Measurements from ENCODE around the gene ZNF598.

ZNF598 gene

GRCh38 chr16:2001456-2002355 lies 7.9 kb downstream of the ZNF598 start:
- Histone ChIP-seq H4K20me1 (ENCODE audit: insufficient read depth) (peaks cover 3% of the 10 kb centered on the region; the same call in 1 of the 2 replicates), H3K9ac (no peak overlapping the region), H3K4me1 (ENCODE audit: low read depth, poor library complexity, severe bottlenecking) (no peaks in the 10 kb centered on the region), H3K27me3 (ENCODE audit: insufficient read depth, low read depth) (no peaks in the 10 kb centered on the region), H3K27ac (no peak overlapping the region), H3K4me2 (no peak overlapping the region), H3K4me3 (IDR thresholded peaks at IDR 0.05; ENCODE audit: insufficient read depth, low read depth, low read length) (no peak overlapping the region), H2AFZ (ENCODE audit: low read depth) (no peak overlapping the region), H3K79me2 (ENCODE audit: insufficient read depth, low read depth) (peaks cover 29% of the 10 kb centered on the region), H3K36me3 (ENCODE audit: insufficient read depth) (no peaks in the 10 kb centered on the region)
- no peak for TF ChIP-seq CTCF (conservative IDR thresholded peaks at IDR 0.05; ENCODE audit: low read depth, low read length)

GRCh38 chr16:2001035-2001434 lies 8.6 kb downstream of the ZNF598 start:
- Histone ChIP-seq H3K4me1 (ENCODE audit: low read depth, poor library complexity, severe bottlenecking) (no peaks in the 10 kb centered on the region), H3K4me2 (no peak overlapping the region), H4K20me1 (ENCODE audit: insufficient read depth) (peaks cover 3% of the 10 kb centered on the region; the same call in 1 of the 2 replicates), H3K4me3 (IDR thresholded peaks at IDR 0.05; ENCODE audit: insufficient read depth, low read depth, low read length) (no peak overlapping the region), H2AFZ (ENCODE audit: low read depth) (no peak overlapping the region), H3K27ac (no peak overlapping the region), H3K79me2 (ENCODE audit: insufficient read depth, low read depth) (peaks cover 23% of the 10 kb centered on the region), H3K36me3 (ENCODE audit: insufficient read depth) (no peaks in the 10 kb centered on the region), H3K9ac (no peak overlapping the region), H3K27me3 (ENCODE audit: insufficient read depth, low read depth) (no peaks in the 10 kb centered on the region)
- TF ChIP-seq CTCF (conservative IDR thresholded peaks at IDR 0.05; ENCODE audit: low read depth, low read length) = no peak

GRCh38 chr16:1999866-2000514 lies 9.6 kb downstream of the ZNF598 start:
- Histone ChIP-seq H3K79me2 (ENCODE audit: insufficient read depth, low read depth) (peaks cover 13% of the 10 kb centered on the region; the same call in 1 of the 2 replicates), H3K9ac (no peak overlapping the region), H3K36me3 (ENCODE audit: insufficient read depth) (no peaks in the 10 kb centered on the region), H2AFZ (ENCODE audit: low read depth) (no peak overlapping the region), H3K4me2 (no peak overlapping the region), H3K27ac (no peak overlapping the region), H3K27me3 (ENCODE audit: insufficient read depth, low read depth) (no peaks in the 10 kb centered on the region), H3K4me3 (IDR thresholded peaks at IDR 0.05; ENCODE audit: insufficient read depth, low read depth, low read length) (no peak overlapping the region), H3K4me1 (ENCODE audit: low read depth, poor library complexity, severe bottlenecking) (peaks cover 3% of the 10 kb centered on the region), H4K20me1 (ENCODE audit: insufficient read depth) (no peaks in the 10 kb centered on the region)
- no peak for TF ChIP-seq CTCF (conservative IDR thresholded peaks at IDR 0.05; ENCODE audit: low read depth, low read length)

- no peak overlapping the region for H3K27ac ChIP-seq
- H3K4me3 ChIP-seq (IDR thresholded peaks at IDR 0.05; ENCODE audit: insufficient read depth, low read depth, low read length) = no peak overlapping the region
- H3K9ac ChIP-seq = no peak overlapping the region
- no peak overlapping the region for H3K4me2 ChIP-seq
- peaks cover 5% of the 10 kb centered on the region; the same call in 1 of the 2 replicates for H3K79me2 ChIP-seq (ENCODE audit: insufficient read depth, low read depth)
- H3K27me3 ChIP-seq (ENCODE audit: insufficient read depth, low read depth) = no peaks in the 10 kb centered on the region
- peaks cover 3% of the 10 kb centered on the region for H3K4me1 ChIP-seq (ENCODE audit: low read depth, poor library complexity, severe bottlenecking)
- H3K36me3 ChIP-seq (ENCODE audit: insufficient read depth) = no peaks in the 10 kb centered on the region
- TF ChIP-seq CTCF (conservative IDR thresholded peaks at IDR 0.05; ENCODE audit: low read depth, low read length) = no peak
- H2AFZ ChIP-seq (ENCODE audit: low read depth) = no peak overlapping the region
- H4K20me1 ChIP-seq (ENCODE audit: insufficient read depth) = no peaks in the 10 kb centered on the region
Observed at GRCh38 chr16:1998852-1999801, 10.5 kb downstream of the ZNF598 start.
